DMS153 (cell line): Measurements from ENCODE around the gene CAPN7.

ENCODE experiments used
- DNase-seq: peaks from one replicate; lab custom pipeline; 2025; lab: John Stamatoyannopoulos, UW

Gene CAPN7

DNA sequence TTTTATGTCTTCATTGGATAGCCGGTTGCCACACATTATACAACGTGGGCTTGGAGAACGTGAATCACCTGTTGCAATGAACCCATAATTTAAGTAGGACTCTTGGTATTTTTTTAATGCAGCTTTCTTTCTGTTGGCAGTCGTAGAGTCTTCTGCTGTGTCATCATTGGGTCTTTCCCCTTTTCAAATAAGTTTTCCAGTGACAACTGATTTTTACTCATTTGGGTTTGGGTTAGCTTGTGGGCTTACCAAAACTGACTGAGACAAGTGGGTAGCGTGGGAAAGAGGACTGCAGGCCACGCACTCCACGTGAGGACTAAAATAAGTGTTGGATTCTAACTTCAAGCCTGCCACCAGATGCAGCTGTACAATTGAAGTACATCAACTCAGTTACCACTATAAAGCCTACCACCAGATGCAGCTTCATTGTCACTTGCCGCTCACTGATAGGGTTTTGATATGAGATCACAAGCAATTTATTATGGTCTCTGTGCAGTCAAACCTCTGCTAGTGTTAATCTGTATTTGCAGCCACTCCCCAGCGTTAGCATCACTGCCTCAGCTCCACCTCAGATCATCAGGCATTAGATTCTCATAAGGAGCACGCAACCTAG, 6.4 kb upstream of the CAPN7 start:
- DNase-seq: no peak

DNA sequence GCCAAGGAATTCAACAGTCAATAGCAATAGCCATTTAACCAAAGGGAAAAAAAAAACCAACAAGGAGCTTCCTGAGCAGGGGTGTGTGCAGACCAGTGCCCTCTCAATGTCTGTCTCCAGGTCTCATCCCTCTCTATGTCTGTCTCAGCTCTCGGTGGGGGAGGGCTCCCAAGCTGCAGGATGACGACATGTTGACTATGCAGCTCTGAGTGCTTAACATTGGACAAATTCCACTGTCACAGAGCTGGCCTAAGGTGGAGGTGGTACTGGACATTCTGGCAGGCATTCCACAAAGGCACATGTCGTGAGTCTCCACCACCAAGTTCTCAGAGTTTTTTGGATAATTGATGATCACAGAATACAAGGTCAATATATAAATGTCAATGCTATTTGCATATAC, 2.0 kb upstream of the CAPN7 start:
- DNase-seq: no peak

DNA sequence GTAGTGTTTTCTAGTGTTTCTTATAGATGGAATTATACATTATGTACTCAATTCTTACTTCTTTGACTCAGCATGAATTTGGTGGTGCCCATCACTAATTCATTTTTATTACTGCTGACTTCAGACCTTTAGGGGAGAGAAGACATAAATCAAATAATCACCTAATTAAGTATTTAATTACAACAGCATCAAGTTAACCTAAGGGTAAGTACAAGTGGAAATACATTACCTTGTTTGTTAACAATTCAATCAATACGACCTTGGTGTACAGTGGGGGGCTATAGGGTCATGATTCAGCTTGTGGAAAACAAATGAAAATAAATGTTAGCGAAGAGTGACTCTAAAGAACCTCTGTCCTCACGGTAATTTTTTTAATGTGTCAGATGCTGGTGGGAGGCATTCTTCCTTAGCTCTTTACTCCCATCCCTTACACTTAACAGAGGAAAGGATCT, 538 bp upstream of the CAPN7 start:
- DNase-seq: no peak

GRCh38 chr3:15206662-15207576, 873 bp downstream of the CAPN7 start:
- DNase-seq: no peak

DNA sequence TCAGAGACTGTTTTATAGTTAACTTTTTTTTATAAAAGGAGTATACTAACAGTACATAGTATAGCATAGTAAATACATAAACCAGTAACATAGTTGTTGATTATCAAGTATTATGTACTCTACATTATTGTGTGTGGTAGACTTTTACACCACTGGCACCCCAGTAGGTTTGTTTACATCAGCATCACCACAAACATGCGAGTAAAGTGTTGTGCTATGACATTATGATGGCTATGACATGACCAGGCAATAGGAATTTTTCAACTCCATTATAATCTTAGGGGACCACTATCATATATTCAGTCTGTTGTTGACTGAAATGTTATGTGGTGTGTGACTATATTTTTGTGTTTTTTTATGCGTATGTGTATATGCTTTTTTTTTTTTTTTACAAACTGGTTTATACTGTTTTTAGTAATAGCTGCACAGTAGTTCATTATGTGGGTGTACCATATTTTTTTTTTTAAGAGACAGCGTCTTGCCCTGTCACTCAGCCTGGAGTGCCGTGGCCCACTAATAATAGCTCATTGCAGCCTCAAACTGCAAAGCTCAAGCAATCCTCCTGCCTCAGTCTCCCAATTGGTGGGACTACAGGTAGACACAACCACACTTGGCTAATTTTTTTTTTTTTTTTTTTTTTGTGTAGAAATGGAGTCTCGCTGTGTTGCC, 1.9 kb downstream of the CAPN7 start:
- DNase-seq: no peak

- no peak for DNase-seq
Observed at GRCh38 chr3:15211937-15212336, 5.9 kb downstream of the CAPN7 start.

DNA sequence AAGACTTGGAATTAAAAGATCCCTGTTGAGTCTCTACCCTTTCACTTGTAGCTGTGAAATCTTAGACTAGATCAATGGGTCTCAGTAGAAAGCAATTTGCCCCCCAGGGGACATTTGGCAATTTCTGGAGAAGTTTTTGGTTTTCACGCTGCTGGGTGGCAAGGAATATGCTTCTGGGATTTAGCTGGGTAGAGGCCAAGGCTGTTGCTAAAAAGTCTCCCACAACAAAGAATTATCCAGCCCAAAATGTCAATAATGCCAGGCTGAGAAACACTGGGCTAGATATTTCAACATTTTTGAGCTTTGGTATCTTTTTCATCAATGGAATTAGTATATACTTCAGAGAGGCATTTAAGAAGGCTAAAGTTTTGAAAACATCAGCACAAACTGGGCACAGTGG, 8.7 kb downstream of the CAPN7 start:
- DNase-seq: no peak

DNA sequence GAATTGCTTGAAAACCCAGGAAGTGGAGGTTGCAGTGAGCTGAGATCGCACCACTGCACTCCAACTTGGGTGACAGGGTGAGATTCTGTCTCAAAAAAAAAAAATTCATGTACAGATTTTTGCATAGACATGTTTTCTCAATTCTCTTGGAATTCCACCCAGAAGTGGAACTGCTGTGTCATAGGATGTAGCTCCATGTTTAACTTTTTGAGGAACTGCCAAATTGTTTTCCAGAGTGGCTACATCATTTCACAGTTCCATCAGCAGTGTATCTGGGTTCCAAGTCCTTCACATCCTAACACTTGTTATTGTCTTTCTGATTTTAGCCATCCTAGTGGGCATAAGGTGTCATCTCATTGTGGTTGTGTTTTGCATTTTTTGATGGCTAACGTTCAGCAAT, 9.9 kb downstream of the CAPN7 start:
- DNase-seq: no peak

DNA sequence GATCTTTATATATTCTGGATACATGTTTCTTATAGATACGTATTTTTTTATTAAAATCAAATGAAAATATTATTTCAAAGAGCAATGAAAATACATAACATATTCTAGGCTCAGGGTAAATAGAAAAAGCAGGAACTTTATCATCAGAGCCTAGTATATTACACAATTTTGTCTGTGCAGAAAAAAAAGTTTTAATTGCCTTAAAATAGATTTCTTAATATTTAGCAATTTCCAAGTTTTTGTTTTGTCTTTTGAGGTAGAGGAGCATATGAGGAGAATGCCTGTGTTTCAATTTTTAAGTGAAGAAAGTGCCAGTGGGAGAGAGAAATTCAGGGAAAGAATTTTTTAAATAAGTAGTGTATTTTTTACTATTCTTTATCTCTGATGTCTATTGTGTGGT, 10.5 kb downstream of the CAPN7 start:
- no peak for DNase-seq

DNA sequence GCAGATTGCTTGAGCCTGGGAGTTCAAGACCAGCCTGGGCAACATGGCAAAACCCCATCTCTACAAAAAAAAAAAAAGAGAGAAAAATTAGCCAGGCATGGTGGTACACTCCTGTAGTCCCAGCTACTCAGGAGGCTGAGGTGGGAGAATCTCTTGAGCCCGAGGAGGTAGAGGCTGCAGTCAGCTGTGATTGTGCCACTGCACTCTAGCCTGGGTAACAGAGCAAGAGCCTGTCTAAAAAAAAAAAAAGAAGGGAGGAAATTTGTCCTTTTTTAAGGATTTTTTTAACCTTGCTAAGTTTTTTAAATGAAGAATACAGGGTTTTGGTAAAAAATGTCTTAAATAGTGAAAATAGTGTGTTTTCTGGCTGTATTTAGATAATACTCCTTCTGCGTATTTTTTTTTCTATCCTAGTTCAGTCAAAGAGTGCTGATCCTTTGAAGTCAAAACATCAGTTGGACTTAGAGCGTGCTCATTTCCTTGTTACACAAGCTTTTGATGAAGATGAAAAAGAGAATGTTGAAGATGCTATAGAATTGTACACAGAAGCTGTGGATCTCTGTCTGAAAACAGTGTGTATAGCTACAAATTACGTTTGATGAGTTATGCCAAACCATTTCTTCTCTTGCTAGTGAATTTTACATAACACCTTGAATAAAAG, 11.1 kb downstream of the CAPN7 start:
- DNase-seq: no peak

- DNase-seq: no peak
Observed at GRCh38 chr3:15217841-15218267, 11.8 kb downstream of the CAPN7 start.

GRCh38 chr3:15218689-15219088, 12.6 kb downstream of the CAPN7 start:
- no peak for DNase-seq

DNA sequence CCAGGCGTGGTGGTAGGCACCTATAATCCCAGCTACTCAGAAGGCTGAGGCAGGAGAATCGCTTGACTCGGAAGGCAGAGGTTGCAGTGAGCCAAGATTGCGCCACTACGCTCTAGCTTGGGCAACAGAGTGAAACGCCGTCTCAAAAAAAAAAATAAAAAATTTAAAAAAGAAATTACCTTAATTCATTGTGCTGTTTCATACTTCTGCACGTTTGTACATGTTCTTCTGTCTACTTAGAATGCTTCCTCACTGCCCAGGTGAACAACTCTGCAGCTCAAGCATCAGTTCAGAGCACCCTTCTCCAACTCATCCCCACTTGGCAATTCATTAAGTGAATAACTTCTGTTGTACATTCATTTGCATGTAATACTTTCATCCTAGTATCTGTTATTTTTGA, 14.0 kb downstream of the CAPN7 start:
- DNase-seq: no peak

DNA sequence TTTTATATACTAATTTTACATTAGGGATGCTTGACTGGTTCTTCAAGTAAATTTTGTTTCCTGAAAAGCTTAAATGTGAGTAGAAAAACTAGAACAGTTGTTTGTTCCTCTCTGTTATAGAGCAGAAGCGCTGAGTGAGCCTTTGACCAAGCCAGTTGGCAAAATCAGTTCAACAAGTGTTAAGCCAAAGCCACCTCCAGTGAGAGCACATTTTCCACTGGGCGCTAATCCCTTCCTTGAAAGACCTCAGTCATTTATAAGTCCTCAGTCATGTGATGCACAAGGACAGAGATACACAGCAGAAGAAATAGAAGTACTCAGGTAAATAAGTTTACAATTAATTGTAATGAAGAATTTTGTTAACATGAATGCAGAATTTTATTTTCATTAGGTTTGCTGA, 14.6 kb downstream of the CAPN7 start:
- no peak for DNase-seq

DNA sequence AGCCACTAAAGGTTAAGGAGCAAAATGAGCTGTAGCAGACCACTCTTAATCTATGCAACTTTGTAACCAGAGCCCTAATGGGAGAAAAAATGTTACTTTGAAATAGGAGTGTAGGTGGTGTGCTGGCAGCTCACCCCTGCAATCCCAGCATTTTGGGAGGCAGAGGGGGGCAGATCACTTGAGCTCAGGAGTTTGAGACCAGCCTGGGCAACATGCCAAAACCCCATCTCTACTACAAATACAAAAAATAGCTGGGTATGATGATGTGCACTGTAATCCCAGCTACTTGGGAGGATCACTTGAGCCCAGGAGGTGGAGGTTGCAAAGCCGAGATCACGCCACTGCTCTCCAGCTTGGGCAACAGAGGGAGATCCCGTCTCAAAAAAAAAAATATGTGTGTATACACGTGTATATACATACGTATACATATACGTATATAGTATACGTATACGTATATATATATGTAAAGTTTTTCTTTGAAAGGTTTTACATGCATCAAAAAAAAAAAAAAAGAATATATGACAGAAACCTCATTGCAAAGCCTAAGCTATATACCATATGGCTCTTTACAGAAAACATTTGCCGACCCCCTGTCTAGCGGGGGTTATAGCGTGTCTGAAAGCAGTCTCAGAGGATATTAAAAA, 15.7 kb downstream of the CAPN7 start:
- no peak for DNase-seq

- peak; percentile 2 for DNase-seq
Observed at GRCh38 chr3:15223685-15224572, 17.9 kb downstream of the CAPN7 start.

DNA sequence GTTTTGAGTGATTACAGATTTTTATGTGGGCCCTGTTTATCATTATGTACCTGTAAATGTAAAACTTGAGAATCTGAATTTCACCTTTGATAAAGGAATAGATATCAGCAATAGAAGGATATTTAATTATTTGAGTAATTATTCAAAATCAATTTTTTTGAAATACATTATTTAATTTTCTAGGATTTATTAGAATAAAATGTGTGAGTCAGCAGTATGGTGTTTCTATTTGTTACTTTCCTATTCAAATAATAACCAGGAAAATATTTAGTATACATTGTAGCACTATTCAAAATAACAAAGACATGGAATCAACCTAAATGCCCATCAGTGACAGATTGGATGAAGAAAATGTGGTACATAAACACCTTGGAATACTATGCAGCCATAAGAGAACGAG, 22.1 kb downstream of the CAPN7 start:
- no peak for DNase-seq

DNA sequence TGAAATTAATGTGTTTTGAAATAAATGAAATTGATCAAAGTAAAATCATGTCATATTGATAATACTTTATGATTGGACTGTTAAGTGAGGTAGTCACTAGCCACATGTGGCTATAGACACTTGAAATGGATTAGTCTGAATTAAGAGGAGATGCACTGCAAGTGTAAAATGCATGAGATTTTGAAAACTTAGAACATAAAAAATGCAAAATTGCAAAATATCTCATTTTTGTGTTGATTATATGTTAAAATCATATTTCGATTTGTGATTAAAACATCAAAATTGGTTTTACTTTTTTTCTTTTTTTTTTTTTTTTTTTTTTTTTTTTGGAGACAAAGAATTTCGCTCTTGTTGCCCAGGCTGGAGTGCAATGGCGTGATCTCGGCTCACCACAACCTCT, 23.2 kb downstream of the CAPN7 start:
- no peak for DNase-seq

DNA sequence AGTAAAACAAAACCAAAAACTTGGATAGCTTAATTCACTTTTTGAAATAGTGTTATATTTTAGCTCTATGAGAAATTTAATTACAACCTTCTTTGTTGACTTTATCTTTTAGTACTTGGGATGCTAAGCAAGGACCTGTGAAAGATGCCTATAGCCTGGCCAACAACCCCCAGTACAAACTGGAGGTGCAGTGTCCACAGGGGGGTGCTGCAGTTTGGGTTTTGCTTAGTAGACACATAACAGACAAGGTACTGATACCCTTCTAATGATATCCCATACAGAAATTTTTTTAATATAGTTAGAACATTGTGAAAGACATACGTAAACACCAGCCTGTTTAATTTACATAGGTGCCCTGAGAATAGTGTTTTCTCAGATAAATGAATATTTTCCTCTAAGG, 35.3 kb downstream of the CAPN7 start:
- DNase-seq: no peak

- no peak for DNase-seq
Observed at GRCh38 chr3:15243822-15244482, 37.9 kb downstream of the CAPN7 start.
